GM12878 (cell line): ENCODE measurements around the gene HSPA12B. TPM values are rescaled to one million over a fixed set of nuclear protein-coding genes. Genes with fewer than 3 reads are reported as not detected.
A peak's percentile ranks its signal among the peaks of the same experiment; 100 is the strongest.

ENCODE experiments used
- ATAC-seq: fragments of 200-7000 bp; cut with Tn5 transposase; 3 replicates; pipeline ENCODE4 v1.9.1; 2020; ENCODE audit warnings: mild to moderate bottlenecking, moderate library complexity
- BruUV-seq: library from RNA; stranded (reverse); fragments of 400-500 nt; replicated peaks from 2 replicates; lab custom pipeline; 2021; lab: Mats Ljungman, UMichigan
- CTCF ChIA-PET: fragments of 300-600 bp; sonication (Branson Sonifier 250); formaldehyde crosslinking; extraction: SDS; loops from one replicate; lab custom pipeline; 2021; ENCODE audit warnings: inconsistent platforms; lab: Yijun Ruan, JAX
- POLR2A ChIA-PET: fragments of 350-600 bp; formaldehyde crosslinking; extraction: SDS; loops from one replicate; lab custom pipeline; 2021; ENCODE audit warnings: inconsistent platforms; lab: Charles Lee
- RAD21 ChIA-PET: fragments of 300-600 bp; sonication (Branson Sonifier 250); formaldehyde crosslinking; loops from one replicate; lab custom pipeline; 2023; ENCODE audit warnings: antibody characterized with exemption; ENCODE audit not compliant: unreplicated experiment; lab: Charles Lee
- SMC1A ChIA-PET: fragments of 300-600 bp; sonication (Branson Sonifier 250); formaldehyde crosslinking; loops from one replicate; lab custom pipeline; 2023; ENCODE audit not compliant: unreplicated experiment, uncharacterized antibody; lab: Charles Lee
- DNase-seq: peaks from one replicate; pipeline ENCODE4 v3.0.0-alpha.2; 2011; ENCODE audit warnings: low read depth, low spot score
- FAIRE-seq: peaks from 3 replicates; lab custom pipeline; 2011; peaks lifted over from hg19 to GRCh38; lab: Jason Lieb, UNC
- H2AFZ ChIP-seq: 2 replicates; pipeline ENCODE4 v1.6.0; 2011; ENCODE audit warnings: low read depth, low read length, control low read depth; ENCODE audit not compliant: control insufficient read depth
- H3K27ac ChIP-seq: 2 replicates; pipeline ENCODE4 v1.5.1; 2011; ENCODE audit warnings: control low read depth; ENCODE audit not compliant: control insufficient read depth, insufficient read depth
- H3K27me3 ChIP-seq, 2 experiments: replicated peaks in 1 of 2; 2 replicates each; pipeline versions ENCODE4 v1.6.0 to v1.6.1; 2011; ENCODE audit warnings: low read length in 1 of 2; ENCODE audit not compliant: control insufficient read depth in 2 of 2, insufficient read depth in 2 of 2
- H3K36me3 ChIP-seq, 2 experiments: 2 replicates each; pipeline ENCODE4 v1.5.1; 2011; ENCODE audit warnings: low read length in 1 of 2; ENCODE audit not compliant: control insufficient read depth in 2 of 2, insufficient read depth in 2 of 2
- H3K4me1 ChIP-seq: 2 replicates; pipeline ENCODE4 v1.6.1; 2011; ENCODE audit warnings: mild to moderate bottlenecking, low read length, moderate library complexity, mixed read lengths; ENCODE audit not compliant: control insufficient read depth, insufficient read depth
- H3K4me2 ChIP-seq: 2 replicates; pipeline ENCODE4 v1.6.0; 2011; ENCODE audit warnings: control low read depth; ENCODE audit not compliant: control insufficient read depth, insufficient read depth
- H3K4me3 ChIP-seq: fragments of 200-600 bp; sonication (generic); 2 replicates; pipeline ENCODE4 v1.5.1; 2016
- H3K79me2 ChIP-seq: 2 replicates; pipeline ENCODE4 v1.6.0; 2011; ENCODE audit warnings: low read length; ENCODE audit not compliant: control insufficient read depth, insufficient read depth
- H3K9ac ChIP-seq: 2 replicates; pipeline ENCODE4 v1.8.0; 2011; ENCODE audit warnings: low read length, control low read depth, mixed read lengths; ENCODE audit not compliant: control insufficient read depth, insufficient read depth
- H3K9me3 ChIP-seq: replicated peaks from 3 replicates; pipeline ENCODE4 v1.5.1; 2011; ENCODE audit warnings: mild to moderate bottlenecking, low read length; ENCODE audit not compliant: control insufficient read depth, insufficient read depth
- H4K20me1 ChIP-seq: 2 replicates; pipeline ENCODE4 v1.6.0; 2011; ENCODE audit not compliant: control insufficient read depth, insufficient read depth
- BMI1 ChIP-seq: fragments of 450-650 bp; IDR thresholded peaks from 2 replicates; pipeline ENCODE4 v1.6.1; 2016; ENCODE audit warnings: mild to moderate bottlenecking, moderate library complexity, borderline replicate concordance
- CREB1 ChIP-seq: IDR thresholded peaks from 2 replicates; pipeline ENCODE4 v1.6.1; 2012; ENCODE audit warnings: low read depth, mild to moderate bottlenecking, inconsistent platforms
- CREM ChIP-seq: IDR thresholded peaks from 2 replicates; pipeline ENCODE4 v1.6.1; 2014; ENCODE audit warnings: antibody characterized with exemption, low read depth
- FOXM1 ChIP-seq: IDR thresholded peaks from 2 replicates; pipeline ENCODE4 v1.6.1; 2012; ENCODE audit warnings: low read depth, mild to moderate bottlenecking, inconsistent platforms, low read length, moderate library complexity
- HCFC1 ChIP-seq: fragments of 150-350 bp; IDR thresholded peaks from 2 replicates; pipeline ENCODE4 v1.6.1; 2014; ENCODE audit warnings: low read length
- IKZF1 ChIP-seq: fragments of 450-650 bp; conservative IDR thresholded peaks from 2 replicates; pipeline ENCODE4 v1.6.1; 2017; ENCODE audit warnings: antibody characterized with exemption, mild to moderate bottlenecking
- IKZF2 ChIP-seq, 2 experiments: fragments of 450-650 bp; IDR thresholded peaks; 2 replicates each; pipeline ENCODE4 v1.6.1; 2017; ENCODE audit warnings: mild to moderate bottlenecking in 2 of 2, moderate library complexity in 2 of 2
- LARP7 ChIP-seq: fragments of 450-650 bp; IDR thresholded peaks from 2 replicates; pipeline ENCODE4 v1.6.1; 2017; ENCODE audit warnings: mild to moderate bottlenecking
- MAX ChIP-seq: IDR thresholded peaks from 2 replicates; pipeline ENCODE4 v1.6.1; 2012; ENCODE audit warnings: low read depth, low read length, improper control_type of control experiment
- MEF2A ChIP-seq: IDR thresholded peaks from 2 replicates; pipeline ENCODE4 v1.6.1; 2011; ENCODE audit warnings: low read depth, mild to moderate bottlenecking, low read length, moderate library complexity; ENCODE audit not compliant: insufficient read depth
- MXI1 ChIP-seq: fragments of 150-350 bp; IDR thresholded peaks from 2 replicates; pipeline ENCODE4 v1.6.1; 2011; ENCODE audit warnings: low read depth, mild to moderate bottlenecking, inconsistent platforms, low read length, improper control_type of control experiment
- MYB ChIP-seq: fragments of 150-350 bp; IDR thresholded peaks from 2 replicates; pipeline ENCODE4 v1.6.1; 2014; ENCODE audit warnings: mild to moderate bottlenecking, low read depth, low read length, borderline replicate concordance
- POLR2A ChIP-seq: IDR thresholded peaks from 2 replicates; pipeline ENCODE4 v1.6.1; 2011; ENCODE audit warnings: low read depth, mild to moderate bottlenecking, low read length
- SIN3A ChIP-seq: IDR thresholded peaks from 2 replicates; pipeline ENCODE4 v1.6.1; 2012; ENCODE audit warnings: low read depth, low read length, improper control_type of control experiment
- SIX5 ChIP-seq: IDR thresholded peaks from 2 replicates; pipeline ENCODE4 v1.6.1; 2011; ENCODE audit warnings: mild to moderate bottlenecking, low read depth, low read length, moderate library complexity; ENCODE audit not compliant: severe bottlenecking
- SMC3 ChIP-seq: IDR thresholded peaks from 2 replicates; pipeline ENCODE4 v1.6.1; 2011; ENCODE audit warnings: low read length, improper control_type of control experiment, borderline replicate concordance
- STAT3 ChIP-seq: IDR thresholded peaks from 2 replicates; pipeline ENCODE4 v1.6.1; 2011; ENCODE audit warnings: low read depth, low read length, improper control_type of control experiment
- YY1 ChIP-seq: IDR thresholded peaks from 2 replicates; pipeline ENCODE4 v1.6.1; 2011; ENCODE audit warnings: low read depth, mild to moderate bottlenecking, low read length
- WGBS: methylation state at CpG from one replicate; pipeline ENCODE4 v1.1.6; 2016; ENCODE audit warnings: low lambda C conversion rate; ENCODE audit not compliant: insufficient replicate concordance, insufficient coverage; ENCODE audit errors: missing lambda C conversion rate; 5-methylcytosine and 5-hydroxymethylcytosine counted together
- in situ Hi-C: fragments of 300-500 bp; cut with MboI; formaldehyde crosslinking; loops from 9 replicates; pipeline ENCODE4 v1.14.3; 2018; ENCODE audit warnings: mixed read lengths
- intact Hi-C: fragments of 100-400 bp; cut with micrococcal nuclease; formaldehyde crosslinking; loops from one replicate; pipeline ENCODE4 v1.14.2; 2022; ENCODE audit not compliant: unreplicated experiment
- polyA plus RNA-seq, 11 experiments: library from polyadenylated mRNA; depleted of rRNA in 4 of 11; unstranded in 6 of 11; stranded (reverse) in 5 of 11; fragments of >200 nt; fragmentation: Nextera tagmentation in 4 of 11; fragmentation: Illumina TruSeq in 1 of 11; extraction: Ambion mirVana in 4 of 11; extraction: Trizol in 1 of 11; gene quantifications; 1 replicate in 1 of 11; 2 replicates in 10 of 11; pipeline versions ENCODE4 v1.2.1 to v1.2.3, GENCODE V29; 2011 to 2016; ENCODE audit warnings: inconsistent platforms in 2 of 11, missing spikeins in 2 of 11, low read depth in 1 of 11
- total RNA-seq, 4 experiments: library from RNA; depleted of rRNA in 3 of 4; stranded (reverse); fragments of >200 nt in 3 of 4; fragmentation: Illumina TruSeq in 1 of 4; extraction: Trizol in 1 of 4; gene quantifications; 2 replicates each; pipeline versions ENCODE4 v1.2.1 to v1.2.3, GENCODE V29; 2013 to 2021
- TF ChIP-seq, protein P1 (sequence below), 3 experiments: IDR thresholded peaks in 2 of 3; conservative IDR thresholded peaks in 1 of 3; 2 replicates each; pipeline ENCODE4 v1.5.1; 2011; ENCODE audit warnings: low read depth in 3 of 3, low read length in 3 of 3, mild to moderate bottlenecking in 3 of 3, control low read depth in 2 of 3, moderate library complexity in 2 of 3, inconsistent platforms in 1 of 3, mixed read lengths in 1 of 3; ENCODE audit not compliant: control insufficient read depth in 2 of 3, insufficient read depth in 1 of 3; ENCODE audit errors: extremely low read depth in 1 of 3
- TF ChIP-seq, protein P2 (sequence below): fragments of 450-650 bp; conservative IDR thresholded peaks from 2 replicates; pipeline ENCODE4 v1.6.1; 2017; ENCODE audit warnings: mild to moderate bottlenecking, moderate library complexity

HSPA12B gene
- total and polyA plus RNA-seq, 10 of the 15 experiments (the other 5 are each of a cell fraction or from before 2014, with no cell fraction given): 0.08 TPM; not detected in 9

GRCh38 chr20:3781153-3781910 is 48.8 kb downstream of the HSPA12B start, which contains the start of gene SPEF1:
Gene SPEF1, minus strand, starts transcription at chr20:3781448. Its CDS starts 161 bp downstream, at chr20:3781287.
- ChIA-PET SMC1A (interaction anchor here (0.9 to 1.2 kb wide), 4 partner anchors 39 to 105 kb away, joined by 3 to 6 read pairs (median 4); partner anchors contain the start of gene AP5S1), CTCF (interaction anchor here (0.7 to 1.7 kb wide), 9 partner anchors 13 to 304 kb away, joined by 3 to 6 read pairs (median 5); partner anchors contain the start of genes ADISSP and AP5S1), RAD21 (interaction anchor here (0.7 to 1.2 kb wide), 5 partner anchors 12 to 105 kb away, joined by 3 to 5 read pairs (median 4); partner anchors contain the start of genes ADISSP and AP5S1), POLR2A (interaction anchor here (1.0 kb wide), 1 partner anchor 39 kb away, joined by 3 read pairs; the partner anchor contains the start of gene AP5S1)
- intact Hi-C loops (loop anchor here (5.0 to 10.0 kb wide), 2 partner anchors 64 to 233 kb away; partner anchors contain the start of gene RNF24), in situ Hi-C loops (loop anchor here (5.0 kb wide), 1 partner anchor 306 kb away; no protein-coding TSS in a partner anchor)
- Histone ChIP-seq H3K79me2 (peaks cover 14% of the 10 kb centered on the region), H3K9ac (no peak within 1 kb of the TSS), H3K4me1 (peaks cover 25% of the 10 kb centered on the region), H3K27me3 (peaks cover 12 to 16% of the 10 kb centered on the region in 2 experiments), H3K4me3 (0 out of 2 replicates have a peak within 1 kb of the TSS, but pooled peaks have one; percentile 46), H2AFZ (peak within 1 kb of the TSS; percentile 13; the same call in 1 of the 2 replicates), H3K4me2 (peak within 1 kb of the TSS; percentile 85), H3K9me3 (no peaks in the 10 kb centered on the region), H3K36me3 (no peaks in the 10 kb centered on the region), H3K27ac (no peak within 1 kb of the TSS), H4K20me1 (no peaks in the 10 kb centered on the region)
- ATAC-seq: peak; percentile 84
- FAIRE-seq: peak; percentile 86
- DNase-seq: peak; percentile 33
- 12% methylated on average over 28 of the region's 28 CpGs for WGBS
- BruUV-seq: no TSS peak
- TF ChIP-seq LARP7: 0 out of 2 replicates have a peak, but pooled peaks have one; percentile 11
- peak; percentile 65; the same call in 1 of the 2 replicates for TF ChIP-seq MAX
- TF ChIP-seq BMI1: peak; percentile 86
- no peak for TF ChIP-seq FOXM1
- TF ChIP-seq, protein P1, sequence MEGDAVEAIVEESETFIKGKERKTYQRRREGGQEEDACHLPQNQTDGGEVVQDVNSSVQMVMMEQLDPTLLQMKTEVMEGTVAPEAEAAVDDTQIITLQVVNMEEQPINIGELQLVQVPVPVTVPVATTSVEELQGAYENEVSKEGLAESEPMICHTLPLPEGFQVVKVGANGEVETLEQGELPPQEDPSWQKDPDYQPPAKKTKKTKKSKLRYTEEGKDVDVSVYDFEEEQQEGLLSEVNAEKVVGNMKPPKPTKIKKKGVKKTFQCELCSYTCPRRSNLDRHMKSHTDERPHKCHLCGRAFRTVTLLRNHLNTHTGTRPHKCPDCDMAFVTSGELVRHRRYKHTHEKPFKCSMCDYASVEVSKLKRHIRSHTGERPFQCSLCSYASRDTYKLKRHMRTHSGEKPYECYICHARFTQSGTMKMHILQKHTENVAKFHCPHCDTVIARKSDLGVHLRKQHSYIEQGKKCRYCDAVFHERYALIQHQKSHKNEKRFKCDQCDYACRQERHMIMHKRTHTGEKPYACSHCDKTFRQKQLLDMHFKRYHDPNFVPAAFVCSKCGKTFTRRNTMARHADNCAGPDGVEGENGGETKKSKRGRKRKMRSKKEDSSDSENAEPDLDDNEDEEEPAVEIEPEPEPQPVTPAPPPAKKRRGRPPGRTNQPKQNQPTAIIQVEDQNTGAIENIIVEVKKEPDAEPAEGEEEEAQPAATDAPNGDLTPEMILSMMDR (IDR thresholded peaks at IDR 0.05 in 2 of 3, conservative IDR thresholded peaks at IDR 0.05 in 1 of 3; ENCODE audit: control insufficient read depth in 2 of 3, extremely low read depth in 1 of 3, insufficient read depth in 1 of 3, low read depth in 3 of 3, low read length in 3 of 3): peak in 2 of 3 experiments; percentile 18 to 33; a peak in 2 of 6 replicates
- TF ChIP-seq MYB: no peak
- TF ChIP-seq CREB1: 0 out of 2 replicates have a peak, but pooled peaks have one; percentile 9
- peak; percentile 83 for TF ChIP-seq HCFC1
- peak; percentile 95 for TF ChIP-seq MXI1
- peak; percentile 13; the same call in 1 of the 2 replicates for TF ChIP-seq SMC3
- peak; percentile 99 for TF ChIP-seq YY1
- TF ChIP-seq MEF2A: no peak
- TF ChIP-seq IKZF1: peak; percentile 83
- TF ChIP-seq IKZF2 (IDR thresholded peaks at IDR 0.05): 0 out of 4 replicates have a peak, but pooled peaks of 1 of the 2 experiments have one; percentile 45
- peak; percentile 87 for TF ChIP-seq SIX5
- TF ChIP-seq, protein P2, sequence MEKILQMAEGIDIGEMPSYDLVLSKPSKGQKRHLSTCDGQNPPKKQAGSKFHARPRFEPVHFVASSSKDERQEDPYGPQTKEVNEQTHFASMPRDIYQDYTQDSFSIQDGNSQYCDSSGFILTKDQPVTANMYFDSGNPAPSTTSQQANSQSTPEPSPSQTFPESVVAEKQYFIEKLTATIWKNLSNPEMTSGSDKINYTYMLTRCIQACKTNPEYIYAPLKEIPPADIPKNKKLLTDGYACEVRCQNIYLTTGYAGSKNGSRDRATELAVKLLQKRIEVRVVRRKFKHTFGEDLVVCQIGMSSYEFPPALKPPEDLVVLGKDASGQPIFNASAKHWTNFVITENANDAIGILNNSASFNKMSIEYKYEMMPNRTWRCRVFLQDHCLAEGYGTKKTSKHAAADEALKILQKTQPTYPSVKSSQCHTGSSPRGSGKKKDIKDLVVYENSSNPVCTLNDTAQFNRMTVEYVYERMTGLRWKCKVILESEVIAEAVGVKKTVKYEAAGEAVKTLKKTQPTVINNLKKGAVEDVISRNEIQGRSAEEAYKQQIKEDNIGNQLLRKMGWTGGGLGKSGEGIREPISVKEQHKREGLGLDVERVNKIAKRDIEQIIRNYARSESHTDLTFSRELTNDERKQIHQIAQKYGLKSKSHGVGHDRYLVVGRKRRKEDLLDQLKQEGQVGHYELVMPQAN: peak; percentile 96
- peak; percentile 32; the same call in 1 of the 2 replicates for TF ChIP-seq POLR2A
- TF ChIP-seq STAT3: no peak
- TF ChIP-seq CREM: peak; percentile 22; the same call in 1 of the 2 replicates
- peak; percentile 87 for TF ChIP-seq SIN3A
